HL-60/S4 (cell line): Measurements from ENCODE around the gene C5orf63.
"Not testable (repeated sequence)": the region's sequence is repeated elsewhere in the genome, so short reads cannot be mapped to it uniquely, and the experiment has no call there.

Experiments used
- in situ Hi-C: fragments of 300-500 bp; cut with MboI; formaldehyde crosslinking; loops from 2 replicates; pipeline ENCODE4 v1.14.3; 2022; ENCODE audit warnings: low sequenced_read_pairs

C5orf63 gene

DNA sequence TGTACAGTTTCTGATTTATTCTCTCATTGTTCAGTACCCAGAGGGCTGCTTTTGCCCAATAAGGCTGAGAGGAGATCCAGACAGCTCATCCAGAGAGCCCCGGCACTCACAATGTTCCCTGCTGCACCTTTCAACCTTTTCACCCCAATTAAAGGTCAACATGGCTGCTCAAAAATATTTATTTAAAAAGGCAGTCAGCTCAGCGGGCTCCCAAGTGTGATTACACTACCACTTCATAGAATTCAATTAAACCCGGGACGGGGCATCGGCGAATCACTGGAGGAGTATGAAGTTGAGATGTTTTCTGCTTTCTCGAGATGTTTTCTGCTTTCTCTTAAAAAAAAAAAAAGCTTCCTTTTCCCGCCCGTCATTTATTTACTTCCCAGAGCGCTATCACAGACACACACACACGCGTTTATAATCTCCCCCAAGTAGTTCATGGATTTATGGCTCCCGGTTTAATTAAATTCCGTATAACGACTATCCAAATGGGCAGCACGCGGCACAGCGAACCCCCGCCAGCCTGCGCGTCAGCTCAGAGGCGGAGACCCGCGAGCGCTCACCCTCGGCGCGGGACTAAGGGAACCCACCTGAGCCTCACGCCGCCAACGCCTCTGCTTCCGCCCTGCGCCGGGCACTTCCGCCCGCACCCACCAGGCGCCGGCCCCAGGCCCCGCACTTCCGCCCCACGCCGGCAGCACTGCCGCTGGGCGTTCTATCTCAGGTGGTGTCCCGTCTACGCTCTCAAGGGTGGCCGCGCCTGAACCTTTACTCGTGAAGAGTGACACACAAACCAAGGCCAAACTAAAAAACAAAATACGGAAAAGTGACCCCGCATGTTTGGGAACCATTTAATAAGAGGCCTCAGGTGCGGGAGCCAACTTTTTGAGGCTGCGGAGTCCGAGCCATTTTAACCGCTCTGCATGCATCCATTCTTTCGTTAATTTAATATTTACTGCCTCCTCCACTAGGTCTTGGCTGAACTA, at the start of gene C5orf63:
Gene C5orf63 (minus strand): TSS at position 642 of the 986 bp plus-strand sequence. CDS start 14,507 bp downstream, outside the sequence.
- in situ Hi-C loops = no loop called here

GRCh38 chr5:127112347-127112864, 39.1 kb upstream of the C5orf63 start:
- in situ Hi-C loops = no loop called here

DNA sequence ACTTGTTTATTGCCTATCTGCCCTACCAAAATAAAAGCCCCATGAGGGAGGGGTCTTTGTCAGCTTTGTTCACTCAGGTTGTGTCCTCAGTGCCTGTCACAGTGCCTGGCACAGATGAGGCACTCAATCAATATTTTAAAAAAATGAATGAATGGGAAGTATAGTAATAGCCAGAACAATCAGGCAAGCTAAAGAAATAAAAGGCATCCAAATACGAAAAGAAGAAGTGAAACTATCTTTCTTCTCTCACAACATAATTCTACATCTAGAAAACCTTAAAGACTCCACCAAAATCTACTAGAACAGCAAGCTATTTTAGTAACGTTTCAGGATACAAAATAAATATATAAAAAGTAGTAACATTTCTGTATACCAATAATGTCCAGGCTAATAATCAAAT, 37.8 kb upstream of the C5orf63 start:
- in situ Hi-C loops = no loop called here

- in situ Hi-C loops = not testable (repeated sequence)
Observed at GRCh38 chr5:127108624-127109260, 35.4 kb upstream of the C5orf63 start.

DNA sequence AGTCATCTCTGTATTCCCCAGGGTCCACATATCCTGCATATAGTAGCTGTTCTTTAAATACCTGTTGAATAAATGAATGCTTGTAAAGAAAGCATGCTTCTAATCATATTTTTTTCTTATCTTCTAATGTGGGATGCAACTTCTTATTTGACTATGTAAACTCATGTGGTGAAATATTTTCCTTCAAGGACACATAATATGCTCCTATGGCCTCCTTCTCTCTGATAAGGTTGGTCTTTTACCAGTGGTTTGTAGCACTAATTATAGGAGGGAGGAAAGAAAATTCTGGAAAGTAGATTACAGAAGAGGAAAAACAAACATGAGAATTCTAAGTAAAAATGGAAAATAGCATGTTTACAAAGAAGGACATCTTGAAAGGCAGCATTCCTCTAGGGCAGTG, 28.6 kb upstream of the C5orf63 start:
- in situ Hi-C loops = no loop called here

GRCh38 chr5:127101533-127101932, 28.2 kb upstream of the C5orf63 start:
- in situ Hi-C loops = no loop called here

- in situ Hi-C loops = no loop called here
Observed at GRCh38 chr5:127098241-127098640, 24.9 kb upstream of the C5orf63 start.

GRCh38 chr5:127097278-127097677, 24.0 kb upstream of the C5orf63 start:
- in situ Hi-C loops = no loop called here

- in situ Hi-C loops = no loop called here
Observed at GRCh38 chr5:127096328-127096993, 23.2 kb upstream of the C5orf63 start.

DNA sequence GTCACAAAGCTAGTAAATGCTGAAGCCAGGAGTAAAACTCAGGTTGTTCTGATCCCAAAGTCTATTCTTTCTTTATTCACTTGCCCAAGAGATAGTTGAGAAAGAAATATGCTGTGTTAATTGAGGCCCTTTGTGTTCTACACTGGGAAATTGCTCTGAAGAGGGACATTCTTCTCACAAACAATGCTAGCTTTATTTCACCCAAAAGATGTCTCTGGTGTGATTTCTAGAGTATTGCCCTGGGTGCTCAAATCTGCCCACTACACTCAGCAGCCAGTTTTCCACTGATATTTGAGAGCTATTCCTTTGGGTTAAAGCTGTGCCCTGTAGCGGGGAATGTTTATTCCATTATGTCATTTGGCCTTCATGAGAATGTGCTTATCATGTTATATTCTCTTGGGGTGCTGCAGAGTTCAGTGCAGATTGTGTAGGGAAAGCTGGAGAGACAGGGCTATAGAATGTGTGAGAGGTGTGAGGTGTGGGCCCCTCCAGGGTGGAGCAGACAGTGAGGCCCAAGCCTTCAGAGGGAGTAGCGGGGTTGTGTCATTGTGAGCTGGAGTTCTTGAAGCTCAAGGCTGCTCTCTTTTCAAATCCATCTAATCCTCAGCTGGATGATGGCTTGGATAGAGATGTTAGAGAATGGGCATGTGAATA, 21.0 kb upstream of the C5orf63 start:
- in situ Hi-C loops = no loop called here

DNA sequence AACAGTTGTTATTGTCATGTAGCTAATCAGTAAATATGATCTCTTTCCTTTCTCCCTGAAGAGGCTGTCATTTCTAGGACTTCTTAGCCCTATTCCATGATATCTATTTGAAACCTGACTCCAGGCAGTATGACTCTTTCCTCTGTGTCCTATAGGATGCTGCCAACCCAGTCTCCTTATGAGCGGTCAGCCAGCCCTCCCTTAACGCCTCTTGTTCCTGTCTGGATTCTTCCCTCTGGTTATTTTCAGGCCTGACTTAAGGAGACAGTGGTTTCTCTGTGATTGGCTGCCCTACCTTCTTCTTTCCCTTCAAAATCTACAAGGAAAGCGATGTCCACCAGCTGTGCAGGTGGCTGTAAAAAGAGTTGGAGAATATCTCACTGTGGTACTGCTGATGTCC, 19.4 kb upstream of the C5orf63 start:
- in situ Hi-C loops = no loop called here

DNA sequence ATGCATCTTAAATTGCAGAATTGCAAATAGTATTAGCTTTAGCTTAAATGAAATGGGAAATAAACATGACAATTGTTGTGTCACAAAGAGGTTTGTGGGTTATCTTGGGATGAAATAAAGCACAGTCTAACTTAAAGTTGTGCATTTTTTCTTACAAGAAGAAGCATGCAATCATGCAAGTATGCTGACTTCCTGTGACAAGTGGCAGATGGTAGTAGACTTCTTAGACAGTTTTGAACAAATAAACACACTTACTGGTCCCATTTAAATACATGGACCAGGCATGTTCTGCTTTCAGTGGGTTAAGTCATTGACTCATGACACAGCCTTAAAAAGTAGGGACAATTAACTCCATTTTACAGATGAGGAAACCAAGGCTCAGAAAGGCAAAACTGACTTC, 15.9 kb upstream of the C5orf63 start:
- in situ Hi-C loops = no loop called here

GRCh38 chr5:127088251-127088650, 14.9 kb upstream of the C5orf63 start:
- in situ Hi-C loops = no loop called here

GRCh38 chr5:127086589-127086988, 13.3 kb upstream of the C5orf63 start:
- in situ Hi-C loops = no loop called here

DNA sequence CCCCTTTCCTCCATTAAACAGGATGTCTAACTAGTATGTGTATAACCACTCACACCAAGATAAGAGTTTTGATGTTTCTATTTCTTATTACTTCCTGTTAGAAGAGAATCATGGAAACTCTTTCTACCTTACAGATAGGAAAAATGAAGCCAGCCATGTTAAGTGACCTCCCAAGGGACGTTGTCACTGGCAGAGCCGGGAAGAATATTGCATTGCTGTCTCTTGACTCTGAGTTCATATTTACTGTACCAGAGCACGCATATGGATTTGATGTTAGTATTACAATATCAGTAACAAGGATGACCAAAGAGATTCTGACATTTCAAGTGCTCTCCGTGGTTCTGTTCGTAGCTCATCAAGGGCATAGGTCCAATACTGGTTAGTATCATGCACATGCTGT, 12.5 kb upstream of the C5orf63 start:
- in situ Hi-C loops = no loop called here

GRCh38 chr5:127085371-127085770, 12.1 kb upstream of the C5orf63 start:
- in situ Hi-C loops = no loop called here

DNA sequence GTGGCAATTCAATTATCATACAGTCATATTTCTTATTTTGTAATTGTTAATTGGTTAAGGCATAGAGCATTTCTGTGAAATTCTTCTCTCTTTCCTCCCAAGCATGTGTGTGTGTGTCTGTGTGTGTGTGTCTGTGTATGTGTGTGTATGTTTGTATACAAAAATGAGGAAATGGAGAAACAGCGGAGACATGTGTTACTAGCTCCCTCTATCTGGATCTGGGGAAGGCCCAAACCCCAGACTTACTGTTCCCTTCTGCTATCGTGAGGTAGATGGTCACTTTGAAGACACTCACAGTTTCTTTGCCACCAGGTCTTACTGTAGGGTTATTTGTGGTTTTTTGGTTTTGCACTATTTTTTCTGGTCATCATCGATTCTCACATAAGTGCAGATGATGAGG, 11.4 kb upstream of the C5orf63 start:
- in situ Hi-C loops = no loop called here

GRCh38 chr5:127083711-127084110, 10.4 kb upstream of the C5orf63 start:
- in situ Hi-C loops = no loop called here

DNA sequence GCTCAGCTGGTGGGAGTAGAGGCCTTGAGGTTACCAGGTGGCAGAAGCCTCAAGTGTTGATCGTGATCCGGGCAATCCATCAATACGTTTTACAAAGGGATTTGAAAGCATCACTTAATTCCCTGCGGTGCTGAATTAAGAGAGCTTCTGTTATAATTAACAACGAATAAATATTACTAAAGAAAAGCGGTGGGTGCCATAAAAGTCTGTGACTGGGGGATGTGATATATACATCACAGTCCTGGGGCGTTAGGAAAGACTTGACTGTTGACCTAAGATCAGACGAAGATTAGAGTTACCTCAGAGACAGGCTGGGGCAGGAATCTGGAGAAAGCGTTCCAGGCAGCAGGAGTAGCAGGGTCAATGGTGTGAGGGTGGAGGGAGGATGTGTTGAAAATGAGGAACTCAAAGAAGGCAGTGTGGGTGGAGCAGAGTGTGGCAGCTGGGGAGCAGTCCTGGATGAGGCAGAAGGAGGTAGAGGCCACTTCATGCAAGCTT, 6.7 kb upstream of the C5orf63 start:
- in situ Hi-C loops = no loop called here

DNA sequence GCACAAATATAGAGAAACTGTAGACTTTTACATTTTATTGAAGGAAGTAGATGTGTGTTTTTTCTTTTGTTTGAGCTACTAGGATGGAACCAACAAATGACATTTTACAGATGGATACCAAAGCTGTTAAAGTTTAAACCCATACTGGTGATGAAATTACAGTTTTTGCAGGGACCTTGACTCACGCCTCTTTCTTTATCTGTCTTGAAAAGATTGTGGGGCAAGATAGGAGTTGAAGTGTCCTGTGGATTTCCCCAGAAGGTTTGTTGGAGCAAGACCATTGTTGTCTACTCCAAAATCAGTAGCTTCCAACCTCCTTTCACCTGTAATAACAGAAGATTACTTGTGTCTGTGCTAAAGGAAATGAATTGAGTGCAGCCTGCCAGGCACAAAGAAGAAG, 4.1 kb upstream of the C5orf63 start:
- in situ Hi-C loops = no loop called here
